Ovary (tissue), 9 donors: ENCODE data around the gene NEURL1B. TPM values are rescaled to one million over a fixed set of nuclear protein-coding genes. Genes with fewer than 3 reads are reported as not detected.

Experiments used
- DNase-seq, 5 donors: peaks; one replicate each; pipeline ENCODE4 v3.0.0-alpha.2; 2019 to 2020
- H3K27ac ChIP-seq, 2 donors: fragments of 200-600 bp; one replicate each; pipeline versions ENCODE4 v1.5.1 to v1.8.0; 2019 to 2022
- H3K27me3 ChIP-seq: fragments of 200-600 bp; one replicate; pipeline ENCODE4 v1.8.0; 2022
- H3K36me3 ChIP-seq: fragments of 200-600 bp; sonication (generic); one replicate; pipeline ENCODE4 v1.5.1; 2019
- H3K4me1 ChIP-seq: one replicate; pipeline ENCODE4 v1.8.1; 2013; ENCODE audit warnings: mild to moderate bottlenecking, moderate library complexity; ENCODE audit not compliant: insufficient read depth
- H3K4me3 ChIP-seq: fragments of 200-600 bp; sonication (generic); one replicate; pipeline ENCODE4 v1.5.1; 2017
- H3K9me3 ChIP-seq, 2 donors: fragments of 200-600 bp in 1 of 2; sonication (generic) in 1 of 2; one replicate each; pipeline versions ENCODE4 v1.5.1 to v1.8.1; 2013 to 2019; ENCODE audit warnings: mild to moderate bottlenecking in 1 of 2, moderate library complexity in 1 of 2
- CTCF ChIP-seq, 3 donors: fragments of 450-650 bp in 2 of 3; fragments of 200-600 bp in 1 of 3; IDR thresholded peaks; one replicate each; pipeline versions ENCODE4 v1.5.1 to v1.8.0; 2016 to 2022; ENCODE audit warnings: antibody characterized with exemption in 3 of 3, mild to moderate bottlenecking in 1 of 3
- EP300 ChIP-seq: sonication (generic); formaldehyde crosslinking; IDR thresholded peaks from one replicate; pipeline ENCODE4 v1.6.1; 2017; ENCODE audit warnings: antibody characterized with exemption
- POLR2A ChIP-seq: fragments of 450-650 bp; IDR thresholded peaks from one replicate; pipeline ENCODE4 v1.6.1; 2017; ENCODE audit warnings: antibody characterized with exemption, mild to moderate bottlenecking, moderate library complexity
- WGBS, 3 donors: extraction: QIAGEN DNeasy Blood & Tissue Kit in 1 of 3; methylation state at CpG; one replicate each; pipeline versions ENCODE4 v1.1.5 to v1.1.7; 2013 to 2017; 5-methylcytosine and 5-hydroxymethylcytosine counted together
- intact Hi-C, 4 donors: fragments of 100-400 bp; cut with DNase I; formaldehyde crosslinking; loops; one replicate each; pipeline versions ENCODE4 v1.11.0 to v1.15.1; 2022 to 2023
- polyA plus RNA-seq, 2 donors: library from polyadenylated mRNA; stranded (reverse); fragments of 200-250 nt in 1 of 2; fragments of 350-450 nt in 1 of 2; fragmentation: Illumina TruSeq in 1 of 2; extraction: RNeasy Lipid Tissue Mini Kit (QIAGEN cat#74804) in 1 of 2; gene quantifications; one replicate each; pipeline ENCODE4 v1.2.3, GENCODE V29; 2013 to 2014
- total RNA-seq, 7 donors: library from RNA; depleted of rRNA in 2 of 7; stranded (reverse); fragments of >200 nt in 2 of 7; fragmentation: NEBNext Ultra II Directional in 3 of 7; extraction: Animal tissue kit (Norgen Biotek cat#: 25700) in 3 of 7; gene quantifications; one replicate each; pipeline versions ENCODE4 v1.1.0 to v1.2.4, GENCODE V29; 2016 to 2023
- donor health status: DM: no; HTN: no; CAD: no; lungs with moderate emphysema.
- donor health status: DM: no; HTN: no; CAD: no.
- donor health status: Bipolar disorder and iron deficiency.
- donor health status: DM: yes; HTN: yes; CAD: no.
- donor health status: DM: no; HTN: no; CAD: no.
- donor health status: DM: yes; HTN: yes; CAD: no.

The NEURL1B gene
- total and polyA plus RNA-seq, 9 donors: 15.0 to 75.1 (median 36.3) TPM

DNA sequence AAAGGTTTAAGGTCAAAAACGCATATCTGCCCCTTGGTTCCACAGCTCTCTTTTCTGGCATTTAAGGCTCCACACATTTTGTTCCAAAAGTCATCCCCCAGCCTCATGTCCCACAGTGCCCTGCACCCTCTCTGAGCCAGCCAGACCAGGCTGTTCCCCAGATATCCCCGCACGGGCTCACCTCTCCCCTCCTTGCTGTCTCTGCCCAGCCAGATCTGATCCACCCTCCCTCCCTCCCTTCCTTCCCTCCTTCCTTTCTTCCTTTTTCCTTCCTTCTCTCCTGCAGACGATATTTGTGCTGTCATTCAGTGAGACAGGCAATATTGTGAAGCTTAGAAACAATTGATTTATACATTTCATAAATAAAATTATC is 92.9 kb downstream of the NEURL1B start:
- WGBS, 3 donors: 12 to 18% (median 14%) methylated on average over 4 of the region's 4 CpGs
- Histone ChIP-seq H3K9me3 (no peaks in the 10 kb centered on the region), H3K4me1 (peaks cover 10% of the 10 kb centered on the region), H3K4me3 (no peak overlapping the region), H3K36me3 (no peaks in the 10 kb centered on the region), H3K27me3 (no peaks in the 10 kb centered on the region), H3K27ac (peak overlapping the region in 1 of 2 donors; percentile 81)
- intact Hi-C loops: no loop called here
- no peak for TF ChIP-seq CTCF (IDR thresholded peaks at IDR 0.05)
- TF ChIP-seq POLR2A: no peak
- TF ChIP-seq EP300: no peak
- no peak for DNase-seq

DNA sequence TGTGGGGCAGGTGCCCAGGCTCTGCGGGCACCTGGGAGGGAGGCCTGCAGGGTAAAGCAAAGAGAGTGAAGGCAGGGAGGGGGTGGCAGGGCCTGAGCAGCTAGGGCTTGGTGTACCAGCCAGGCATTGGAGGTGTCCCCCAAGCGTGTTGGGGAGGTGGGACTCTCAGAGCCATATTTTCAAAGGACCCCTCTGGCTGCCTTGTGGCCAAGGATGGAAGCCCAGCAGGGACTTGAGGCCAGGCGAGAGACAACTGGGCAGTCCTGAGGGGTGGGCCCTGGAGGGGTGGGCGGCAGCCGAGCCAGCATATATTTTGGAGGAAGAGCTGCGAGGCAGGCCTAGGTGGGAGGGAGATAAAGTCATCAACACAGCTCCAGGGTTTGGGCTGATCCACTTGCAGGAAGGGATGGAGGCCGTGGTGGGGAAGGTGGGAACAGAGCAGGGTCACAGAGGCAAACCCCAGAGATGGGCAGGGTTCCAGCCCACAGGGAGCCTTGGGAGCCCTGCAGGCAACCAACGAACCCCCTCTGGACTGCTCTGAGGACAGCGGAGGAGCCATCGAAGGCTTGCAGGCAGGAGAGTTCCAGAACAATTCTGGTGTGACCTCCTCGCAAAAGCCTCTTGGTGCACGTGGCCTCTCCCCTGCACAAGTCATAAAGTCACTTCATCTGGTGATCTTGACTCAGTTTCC is 94.2 kb downstream of the NEURL1B start:
- WGBS, 3 donors: 90 to 93% (median 91%) methylated on average over 12 of the region's 12 CpGs

GRCh38 chr5:172736508-172737135 is 95.6 kb downstream of the NEURL1B start:
- no peaks in the 10 kb centered on the region for H3K9me3 ChIP-seq
- TF ChIP-seq EP300 (no peak), POLR2A (no peak), CTCF (IDR thresholded peaks at IDR 0.05) (no peak)
- intact Hi-C loops: no loop called here
- H3K27me3 ChIP-seq: no peaks in the 10 kb centered on the region
- no peak overlapping the region for H3K27ac ChIP-seq
- H3K4me1 ChIP-seq: peaks cover 10% of the 10 kb centered on the region
- 95 to 97% (median 97%) methylated on average over 11 of the region's 11 CpGs for WGBS, 3 donors
- peak in 1 of 5 donors; percentile 26 for DNase-seq
- H3K36me3 ChIP-seq: no peaks in the 10 kb centered on the region
- no peak overlapping the region for H3K4me3 ChIP-seq

More for the DNA sequence above, 94.2 kb downstream of the NEURL1B start:
- TF ChIP-seq EP300 (no peak), POLR2A (no peak), CTCF (IDR thresholded peaks at IDR 0.05) (no peak)
- Histone ChIP-seq H3K36me3 (no peaks in the 10 kb centered on the region), H3K4me1 (peaks cover 10% of the 10 kb centered on the region), H3K4me3 (no peak overlapping the region), H3K27ac (no peak overlapping the region), H3K27me3 (no peaks in the 10 kb centered on the region), H3K9me3 (no peaks in the 10 kb centered on the region)
- DNase-seq: peak in 1 of 5 donors; percentile 33
- intact Hi-C loops: no loop called here

GRCh38 chr5:172739375-172739774 is 98.3 kb downstream of the NEURL1B start:
- no peak for DNase-seq
- H3K4me3 ChIP-seq: no peak overlapping the region
- no peak for TF ChIP-seq CTCF (IDR thresholded peaks at IDR 0.05)
- no peak for TF ChIP-seq POLR2A
- TF ChIP-seq EP300: no peak
- 91 to 93% (median 93%) methylated on average over 6 of the region's 6 CpGs for WGBS, 3 donors
- H3K27me3 ChIP-seq: no peaks in the 10 kb centered on the region
- intact Hi-C loops: no loop called here
- no peaks in the 10 kb centered on the region for H3K36me3 ChIP-seq
- no peak overlapping the region for H3K27ac ChIP-seq
- H3K9me3 ChIP-seq: no peaks in the 10 kb centered on the region
- H3K4me1 ChIP-seq: no peaks in the 10 kb centered on the region
